SU-DHL-6 (cell line): Measurements from ENCODE around the gene HRNR.

Source experiments
- CTCF ChIP-seq: fragments of 200-600 bp; sonication (generic); IDR thresholded peaks from one replicate; pipeline ENCODE4 v1.5.1; 2017; ENCODE audit warnings: antibody characterized with exemption, mild to moderate bottlenecking, low read length, moderate library complexity; ENCODE audit not compliant: insufficient read depth, poor library complexity, severe bottlenecking
- EZH2phosphoT487 ChIP-seq: fragments of 200-600 bp; sonication (generic), shearing (Covaris generic); conservative IDR thresholded peaks from 2 replicates; pipeline ENCODE4 v1.6.1; 2018; ENCODE audit warnings: mild to moderate bottlenecking, antibody characterized with exemption, low read length, moderate library complexity, mixed read lengths

GRCh38 chr1:152247316-152247715, 23.3 kb upstream of the HRNR start:
- TF ChIP-seq CTCF (no peak), EZH2phosphoT487 (no peak)
